H1 (cell line): ENCODE results near the gene SIN3B.

Experiments
- EP300 ChIP-seq, 2 experiments: IDR thresholded peaks; 1 replicate in 1 of 2; 2 replicates in 1 of 2; pipeline ENCODE4 v1.6.1; 2011 to 2012; ENCODE audit warnings: low read depth in 2 of 2, low read length in 2 of 2, mild to moderate bottlenecking in 2 of 2, borderline replicate concordance in 1 of 2, inconsistent platforms in 1 of 2, moderate library complexity in 1 of 2
- JUN ChIP-seq: IDR thresholded peaks from 2 replicates; pipeline ENCODE4 v1.6.1; 2011; ENCODE audit warnings: low read depth, mild to moderate bottlenecking, improper control_type of control experiment, low read length
- POLR2AphosphoS5 ChIP-seq: IDR thresholded peaks from 2 replicates; pipeline ENCODE4 v1.6.1; 2011; ENCODE audit warnings: low read depth, low read length
- SP2 ChIP-seq: IDR thresholded peaks from 2 replicates; pipeline ENCODE4 v1.6.1; 2012; ENCODE audit warnings: mild to moderate bottlenecking, low read length, inconsistent platforms
- TAF1 ChIP-seq: IDR thresholded peaks from 2 replicates; pipeline ENCODE4 v1.6.1; 2011; ENCODE audit warnings: mild to moderate bottlenecking, low read depth, low read length

GRCh38 chr19:16878181-16878965 is 49.2 kb downstream of the SIN3B start:
- no peak for TF ChIP-seq SP2
- TF ChIP-seq JUN: no peak
- TF ChIP-seq POLR2AphosphoS5: no peak
- no peak for TF ChIP-seq TAF1
- TF ChIP-seq EP300 (IDR thresholded peaks at IDR 0.05; ENCODE audit: borderline replicate concordance in 1 of 2, low read depth in 2 of 2, low read length in 2 of 2): no peak
